GM19238 (cell line): ENCODE results near the gene PLPP3.

Experiments used
- DNase-seq: peaks from one replicate; pipeline ENCODE4 v3.0.0; 2011; ENCODE audit warnings: low spot score; ENCODE audit not compliant: insufficient read length

PLPP3 gene

DNA sequence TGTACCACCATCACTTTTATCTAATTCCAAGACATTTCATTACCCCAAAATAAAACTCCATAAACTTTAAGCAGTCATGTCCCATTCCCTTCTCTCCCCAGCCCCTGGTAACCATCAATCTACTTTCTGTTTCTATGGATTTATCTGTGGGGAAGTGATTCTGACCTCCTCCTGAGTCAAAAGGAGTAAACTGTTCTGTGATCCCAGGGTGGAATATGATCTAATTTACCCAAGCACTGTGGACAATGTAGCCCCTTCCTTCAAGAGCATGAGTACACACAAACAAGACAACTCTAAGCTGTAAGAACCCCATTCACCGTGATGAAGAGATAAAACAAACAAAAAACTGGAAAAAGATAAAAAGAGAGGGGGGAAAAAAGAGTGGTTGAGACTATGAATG lies 77.9 kb downstream of the PLPP3 start:
- no peak for DNase-seq

DNA sequence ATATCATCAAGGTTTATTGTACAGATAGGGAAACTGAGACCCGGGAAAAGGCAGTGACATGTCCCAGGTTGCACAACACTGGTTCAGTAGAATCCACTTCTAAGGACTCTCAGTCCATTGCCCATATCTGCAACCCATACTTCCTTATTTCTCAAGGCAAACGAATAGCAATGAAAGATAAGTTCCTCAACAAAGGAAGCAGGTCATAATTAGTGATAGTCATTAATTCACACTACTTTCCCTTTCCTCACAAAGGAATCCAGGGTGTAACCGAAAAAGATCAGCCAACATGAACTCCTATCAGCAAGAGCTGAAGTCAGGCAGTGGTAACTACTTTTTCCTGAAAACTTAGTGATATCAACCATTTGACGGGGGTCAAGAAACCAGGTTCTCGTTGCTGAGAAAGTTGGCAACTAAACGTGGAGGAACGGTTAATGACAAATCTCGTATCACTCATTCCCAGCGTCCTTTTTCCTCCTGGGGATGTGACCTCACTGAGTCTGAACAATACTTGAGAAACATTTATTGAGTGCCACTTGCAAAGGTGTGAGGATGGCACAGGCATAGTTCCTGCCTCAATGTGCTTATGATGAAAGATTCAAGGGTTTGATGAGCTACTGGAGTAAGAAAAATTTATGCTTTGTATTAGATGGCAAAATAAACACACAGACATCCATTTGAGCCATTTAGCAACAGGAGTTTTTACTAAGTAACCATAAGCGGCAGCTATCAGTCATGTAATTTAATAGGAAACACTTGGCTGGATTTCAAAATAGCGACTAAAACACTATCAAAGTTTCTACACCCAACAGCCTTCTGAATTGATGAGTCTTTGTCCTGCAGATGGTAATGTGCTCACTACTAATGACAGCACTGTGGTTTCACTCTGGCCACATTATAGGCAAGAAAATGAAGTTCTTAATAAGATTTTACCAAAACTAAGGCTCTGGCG lies 82.3 kb downstream of the PLPP3 start:
- DNase-seq: no peak

- no peak for DNase-seq
Measured at GRCh38 chr1:56496158-56496557, 83.2 kb downstream of the PLPP3 start.

DNA sequence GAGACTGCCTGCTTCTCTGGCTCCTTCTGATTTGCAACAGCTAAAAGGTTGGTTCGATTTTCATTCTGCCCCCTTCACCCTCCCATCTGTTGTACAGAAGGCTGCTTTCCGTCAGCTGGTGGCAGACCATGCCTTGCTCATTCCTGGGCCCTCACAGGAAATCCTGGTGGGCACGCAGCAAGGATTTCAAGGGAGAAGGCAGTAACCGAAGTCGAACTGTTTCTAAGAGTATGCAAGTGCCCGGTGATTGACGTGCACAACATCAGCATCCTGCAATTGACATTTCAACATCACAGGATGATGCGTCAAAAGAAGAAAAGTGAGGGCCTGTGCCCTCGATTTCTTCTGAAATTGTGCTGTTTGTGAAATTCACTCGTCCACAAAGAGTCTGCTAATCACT lies 83.8 kb downstream of the PLPP3 start:
- no peak for DNase-seq

DNA sequence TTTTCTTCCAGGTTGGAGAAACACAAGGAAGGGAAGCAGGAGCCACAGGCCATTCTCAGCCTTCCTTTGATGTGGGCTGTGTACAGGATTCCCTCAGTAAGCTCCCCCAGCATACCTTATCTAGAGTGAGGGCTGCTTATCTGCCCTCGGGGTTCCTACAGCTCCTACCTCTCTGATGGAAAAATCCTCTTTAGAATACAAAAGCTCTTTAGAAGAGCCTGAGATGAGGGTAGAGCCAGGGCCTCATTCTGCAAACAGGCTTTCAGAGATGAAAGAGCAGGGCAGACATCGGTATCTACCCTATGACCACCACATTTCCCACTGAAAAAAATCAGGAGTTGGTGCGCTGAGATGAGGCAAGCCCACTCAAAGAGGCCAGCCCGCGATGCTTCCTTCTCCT lies 85.1 kb downstream of the PLPP3 start:
- DNase-seq: no peak

- no peak for DNase-seq
Measured at GRCh38 chr1:56493826-56494225, 85.5 kb downstream of the PLPP3 start.

DNA sequence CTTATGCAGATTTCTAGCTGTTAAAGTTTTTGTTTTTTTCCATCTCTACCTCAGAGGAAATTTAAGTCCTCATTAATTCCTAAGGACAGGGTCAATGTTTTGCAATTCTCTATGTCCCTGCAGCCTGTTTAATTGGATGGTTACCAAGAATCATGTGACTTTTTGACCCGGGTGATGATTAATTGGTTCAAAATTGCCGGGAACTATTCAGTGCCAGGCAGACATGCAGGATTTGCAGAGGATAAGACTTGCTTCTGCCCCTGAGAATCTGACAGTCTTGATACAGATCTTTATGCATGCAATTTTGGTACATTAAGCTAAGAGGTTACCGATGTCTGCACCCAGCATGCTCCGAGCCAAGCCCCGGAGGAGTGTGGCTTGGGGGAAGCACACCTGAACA lies 87.9 kb downstream of the PLPP3 start:
- no peak for DNase-seq

DNA sequence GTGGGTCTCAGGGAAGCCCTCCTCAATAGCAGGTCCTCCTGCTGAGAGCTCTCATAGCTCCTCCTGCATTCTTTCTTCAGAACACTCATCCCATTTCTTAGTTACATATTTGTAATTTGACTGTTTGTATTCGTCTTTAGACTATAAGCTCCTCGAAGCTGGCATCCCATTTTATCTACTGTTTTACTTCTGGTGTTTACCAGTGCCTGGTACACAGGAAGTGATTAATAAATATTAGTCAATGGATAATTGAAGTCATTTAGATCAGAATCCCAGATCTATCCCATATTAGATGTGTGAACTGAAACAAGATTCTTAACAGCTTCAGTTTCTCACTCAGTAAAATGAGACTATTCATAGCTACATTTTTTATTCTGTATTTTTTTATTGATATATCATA lies 88.7 kb downstream of the PLPP3 start:
- no peak for DNase-seq

- no peak for DNase-seq
Measured at GRCh38 chr1:56489695-56490094, 89.7 kb downstream of the PLPP3 start.

DNA sequence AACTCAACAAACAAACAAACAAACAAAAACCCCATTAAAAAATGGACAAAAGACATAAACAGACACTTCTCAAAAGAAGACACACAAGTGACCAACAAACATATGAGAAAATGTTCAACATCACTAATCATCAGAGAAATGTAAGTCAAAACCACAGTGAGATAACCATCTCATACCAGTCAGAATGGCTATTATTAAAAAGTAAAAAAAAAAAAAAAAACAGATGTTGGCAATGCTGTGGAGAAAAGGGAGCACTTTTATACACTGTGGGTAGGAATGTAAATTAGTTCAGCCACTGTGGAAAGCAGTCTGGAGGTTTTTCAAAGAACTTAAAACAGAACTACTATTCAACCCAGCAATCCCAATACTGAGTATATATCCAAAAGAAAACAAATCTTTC lies 94.7 kb downstream of the PLPP3 start:
- DNase-seq: no peak

GRCh38 chr1:56483104-56483503 lies 96.3 kb downstream of the PLPP3 start:
- no peak for DNase-seq

DNA sequence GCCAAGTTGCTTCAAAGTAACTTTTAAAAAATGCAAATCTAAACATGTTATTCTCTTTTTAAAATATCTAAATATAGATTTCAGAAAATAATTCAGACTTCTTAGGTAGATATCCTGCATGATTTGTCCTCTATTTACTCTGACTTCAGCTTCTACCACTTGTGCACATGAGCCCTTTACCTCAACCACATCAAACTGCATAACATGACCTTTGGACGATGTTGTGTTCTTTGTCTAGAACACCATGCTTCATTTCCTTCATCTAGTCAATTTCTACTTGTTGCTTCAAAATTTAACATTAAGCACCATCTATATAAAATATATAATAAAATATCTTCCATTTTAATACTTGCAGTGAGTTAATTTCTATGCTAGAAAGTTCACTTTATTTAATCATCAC lies 96.9 kb downstream of the PLPP3 start:
- DNase-seq: no peak

- no peak for DNase-seq
Measured at GRCh38 chr1:56481140-56481694, 98.1 kb downstream of the PLPP3 start.

DNA sequence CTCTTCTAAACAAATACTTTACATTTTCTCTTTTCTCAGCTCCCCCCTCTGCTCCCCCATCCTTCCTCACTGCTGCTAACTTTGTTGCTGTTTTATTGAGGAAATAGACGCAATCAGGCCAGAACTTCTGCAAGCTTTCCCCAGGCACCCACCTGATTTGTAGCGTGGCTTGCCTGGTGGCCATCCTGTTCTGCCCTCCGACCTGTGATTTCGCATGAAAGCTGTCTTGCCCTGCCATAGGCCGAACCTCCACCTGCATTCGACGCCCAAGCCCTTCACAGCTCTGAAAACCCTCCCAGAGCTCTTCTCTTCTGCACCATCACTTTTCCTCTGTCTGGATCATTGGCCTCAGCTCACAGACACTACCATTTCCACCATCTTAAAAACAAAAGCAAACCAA lies 100.6 kb downstream of the PLPP3 start:
- no peak for DNase-seq

DNA sequence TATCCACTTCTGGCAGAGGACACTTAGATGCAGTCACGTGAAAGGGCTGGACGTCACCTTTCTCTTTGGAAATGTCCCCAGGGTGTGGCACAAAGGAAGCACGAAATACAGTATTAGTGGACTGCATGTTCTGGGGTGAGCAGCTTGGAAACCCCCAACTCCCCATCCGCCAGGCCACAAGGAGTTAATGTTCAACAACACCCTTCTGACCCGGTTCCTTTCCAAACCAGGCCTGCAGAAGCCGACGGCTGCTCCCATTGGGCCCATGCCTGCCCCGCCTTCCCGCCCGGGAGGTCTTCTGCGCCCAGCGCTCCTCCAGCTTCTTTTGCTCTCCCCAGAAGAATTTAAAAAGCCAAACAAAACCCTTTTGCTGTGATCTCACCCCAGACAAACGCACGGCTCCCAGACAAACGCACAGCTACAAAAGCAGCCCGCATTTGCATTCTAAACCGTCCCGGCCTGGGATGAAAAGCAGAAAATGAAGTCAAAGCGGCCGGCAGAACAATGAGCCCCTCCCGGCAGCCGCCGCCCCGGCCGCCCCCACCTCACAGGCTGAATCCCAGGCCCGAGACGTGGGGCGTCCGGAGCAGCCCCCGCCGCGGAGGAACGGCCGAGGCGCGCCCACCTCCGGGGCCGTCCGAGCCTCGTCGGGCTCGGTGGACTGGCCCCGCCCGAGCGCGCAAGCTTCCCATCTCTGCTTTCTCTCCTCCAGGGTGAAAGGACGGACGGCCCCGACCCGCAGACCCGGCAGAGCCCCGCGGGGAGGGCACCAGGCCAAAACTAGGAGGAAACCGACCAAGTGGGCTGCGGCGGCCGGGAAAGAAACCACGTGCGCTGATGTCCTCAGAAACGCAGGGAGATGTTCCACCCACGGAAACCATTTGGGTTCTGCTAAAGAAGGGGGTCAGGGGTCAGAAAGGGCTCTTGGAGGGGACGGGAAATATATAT lies 101.9 kb downstream of the PLPP3 start:
- DNase-seq: no peak

GRCh38 chr1:56473582-56474270 lies 105.6 kb downstream of the PLPP3 start:
- no peak for DNase-seq

GRCh38 chr1:56472860-56473259 lies 106.5 kb downstream of the PLPP3 start:
- DNase-seq: peak; percentile 44

GRCh38 chr1:56469640-56470371 lies 109.6 kb downstream of the PLPP3 start:
- no peak for DNase-seq

DNA sequence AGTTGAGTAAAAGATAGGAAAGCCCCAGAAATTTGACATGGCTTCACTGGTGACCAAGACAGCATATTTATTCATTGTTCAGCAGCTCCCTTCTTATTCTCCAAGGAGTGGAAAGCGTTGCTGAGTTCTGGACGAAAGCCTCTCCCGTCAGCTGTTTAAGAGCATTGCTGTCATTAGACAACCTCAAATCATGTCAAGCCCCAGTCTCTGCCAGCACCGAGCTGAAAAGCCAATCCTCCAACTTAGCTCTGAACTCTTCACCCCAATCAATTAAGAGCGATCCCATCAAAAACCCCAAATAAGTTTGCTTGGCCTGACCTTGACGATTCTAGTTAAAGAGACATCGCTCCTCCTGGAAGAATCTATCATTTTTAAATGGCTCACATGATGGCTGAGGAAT lies 110.8 kb downstream of the PLPP3 start:
- DNase-seq: no peak

DNA sequence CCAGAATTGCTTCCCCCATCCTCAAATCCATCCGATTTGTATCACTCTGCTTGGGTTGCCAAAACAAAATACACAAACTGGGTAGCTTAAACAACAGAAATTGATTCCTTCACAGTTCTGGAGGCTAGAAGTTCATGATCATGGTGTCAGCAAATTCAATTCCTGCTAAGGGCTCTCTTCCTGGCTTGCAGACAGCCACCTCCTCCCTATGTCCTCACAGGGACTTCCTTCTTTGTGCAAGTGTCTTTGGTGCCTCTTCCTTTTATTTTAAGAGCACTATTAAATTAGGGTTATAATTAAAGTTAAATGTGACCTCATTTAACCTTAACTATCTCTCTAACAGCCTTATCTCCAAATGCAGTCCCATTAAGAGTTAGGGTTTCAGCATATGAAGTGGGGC lies 112.8 kb downstream of the PLPP3 start:
- DNase-seq: no peak

GRCh38 chr1:56464294-56464693 lies 115.1 kb downstream of the PLPP3 start:
- no peak for DNase-seq
